Brain microvascular endothelial cell (primary cell): ENCODE results near the gene CCDC141.
A peak's percentile ranks its signal among the peaks of the same experiment; 100 is the strongest.

Experiments used
- DNase-seq: peaks from one replicate; pipeline ENCODE4 v3.0.0-alpha.2; 2020
- H3K27ac ChIP-seq: fragments of 250-450 bp; sonication (Bioruptor Pico); 2 replicates; pipeline ENCODE4 v1.5.1; 2020; ENCODE audit warnings: mild to moderate bottlenecking, moderate library complexity
- H3K27me3 ChIP-seq: fragments of 250-450 bp; sonication (Bioruptor Pico); replicated peaks from 2 replicates; pipeline ENCODE4 v1.5.1; 2020; ENCODE audit warnings: mild to moderate bottlenecking
- H3K36me3 ChIP-seq: fragments of 250-450 bp; sonication (Bioruptor Pico); replicated peaks from 2 replicates; pipeline ENCODE4 v1.5.1; 2020; ENCODE audit warnings: mild to moderate bottlenecking
- H3K4me3 ChIP-seq: 2 replicates; pipeline ENCODE4 v1.5.1; 2011; ENCODE audit warnings: low read depth, mild to moderate bottlenecking, control low read depth, low read length, moderate library complexity
- in situ Hi-C: cut with HindIII; loops from 2 replicates; pipeline ENCODE4 v1.10.0; 2017; ENCODE audit warnings: low sequenced_read_pairs, low pct_ligation_motif_present
- TF ChIP-seq, protein P1 (sequence below): IDR thresholded peaks from 2 replicates; pipeline ENCODE4 v1.5.1; 2011; ENCODE audit warnings: low read depth, mild to moderate bottlenecking, moderate library complexity, low read length, control low read depth, inconsistent platforms; ENCODE audit errors: missing control alignments

Gene CCDC141

DNA sequence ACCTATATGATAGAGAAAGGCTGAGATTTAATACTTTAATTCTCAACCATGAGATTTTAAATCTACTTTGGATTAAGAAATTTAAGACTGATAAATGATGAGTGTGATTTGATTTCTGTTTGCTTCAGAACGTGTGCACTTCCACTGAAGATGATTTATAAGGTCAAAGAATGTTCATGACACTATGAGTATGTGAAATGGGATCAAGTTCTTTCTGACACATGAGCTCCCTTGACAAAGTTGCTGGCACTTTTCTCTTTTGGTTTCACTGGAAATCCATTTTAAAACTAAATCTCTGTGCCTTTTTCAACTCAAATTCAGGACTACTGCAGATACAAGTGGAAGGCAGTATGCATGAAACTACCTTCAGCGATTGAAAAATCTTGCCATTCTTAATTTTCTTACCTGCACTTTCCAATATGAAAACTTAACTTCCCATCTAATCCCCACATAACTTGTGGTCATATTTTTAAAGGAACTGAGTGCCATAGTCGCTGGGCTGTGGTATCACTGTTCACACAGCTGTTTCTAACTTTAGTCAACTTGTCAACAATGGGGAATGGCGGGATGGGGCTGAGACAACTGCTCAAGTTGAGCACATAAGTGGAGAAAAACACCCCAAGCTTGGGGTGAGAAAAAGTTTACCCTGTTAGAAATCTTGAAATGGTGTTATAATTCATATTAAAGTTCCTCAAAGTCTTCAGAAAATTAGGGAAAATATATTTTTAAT, 190.9 kb downstream of the CCDC141 start:
- Histone ChIP-seq H3K27ac (no peak overlapping the region), H3K36me3 (no peaks in the 10 kb centered on the region), H3K4me3 (no peak overlapping the region), H3K27me3 (no peaks in the 10 kb centered on the region)
- in situ Hi-C loops: no loop called here
- TF ChIP-seq, protein P1, sequence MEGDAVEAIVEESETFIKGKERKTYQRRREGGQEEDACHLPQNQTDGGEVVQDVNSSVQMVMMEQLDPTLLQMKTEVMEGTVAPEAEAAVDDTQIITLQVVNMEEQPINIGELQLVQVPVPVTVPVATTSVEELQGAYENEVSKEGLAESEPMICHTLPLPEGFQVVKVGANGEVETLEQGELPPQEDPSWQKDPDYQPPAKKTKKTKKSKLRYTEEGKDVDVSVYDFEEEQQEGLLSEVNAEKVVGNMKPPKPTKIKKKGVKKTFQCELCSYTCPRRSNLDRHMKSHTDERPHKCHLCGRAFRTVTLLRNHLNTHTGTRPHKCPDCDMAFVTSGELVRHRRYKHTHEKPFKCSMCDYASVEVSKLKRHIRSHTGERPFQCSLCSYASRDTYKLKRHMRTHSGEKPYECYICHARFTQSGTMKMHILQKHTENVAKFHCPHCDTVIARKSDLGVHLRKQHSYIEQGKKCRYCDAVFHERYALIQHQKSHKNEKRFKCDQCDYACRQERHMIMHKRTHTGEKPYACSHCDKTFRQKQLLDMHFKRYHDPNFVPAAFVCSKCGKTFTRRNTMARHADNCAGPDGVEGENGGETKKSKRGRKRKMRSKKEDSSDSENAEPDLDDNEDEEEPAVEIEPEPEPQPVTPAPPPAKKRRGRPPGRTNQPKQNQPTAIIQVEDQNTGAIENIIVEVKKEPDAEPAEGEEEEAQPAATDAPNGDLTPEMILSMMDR: no peak
- DNase-seq: no peak

DNA sequence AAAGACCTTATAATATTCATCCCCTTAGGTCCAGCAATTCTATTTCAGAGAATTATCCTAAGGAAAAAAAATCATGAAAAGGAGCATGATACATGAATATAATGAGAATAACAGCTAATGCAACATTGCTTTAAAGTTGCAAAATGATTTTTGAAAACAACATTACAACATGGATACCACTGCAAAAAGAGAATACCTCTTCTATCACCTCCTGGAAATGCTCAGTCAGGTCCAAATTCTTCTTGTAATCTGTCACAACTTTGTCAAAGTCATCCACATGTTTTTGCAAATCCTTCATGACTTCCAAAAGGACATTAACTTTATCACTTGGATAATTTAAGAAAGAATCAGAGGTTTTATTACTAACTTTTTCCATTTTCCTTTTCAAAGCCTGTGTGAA, 194.8 kb downstream of the CCDC141 start:
- Histone ChIP-seq H3K36me3 (no peaks in the 10 kb centered on the region), H3K27me3 (no peaks in the 10 kb centered on the region), H3K4me3 (no peak overlapping the region), H3K27ac (peak overlapping the region; percentile 56)
- TF ChIP-seq, protein P1: no peak
- DNase-seq: no peak
- in situ Hi-C loops: no loop called here

DNA sequence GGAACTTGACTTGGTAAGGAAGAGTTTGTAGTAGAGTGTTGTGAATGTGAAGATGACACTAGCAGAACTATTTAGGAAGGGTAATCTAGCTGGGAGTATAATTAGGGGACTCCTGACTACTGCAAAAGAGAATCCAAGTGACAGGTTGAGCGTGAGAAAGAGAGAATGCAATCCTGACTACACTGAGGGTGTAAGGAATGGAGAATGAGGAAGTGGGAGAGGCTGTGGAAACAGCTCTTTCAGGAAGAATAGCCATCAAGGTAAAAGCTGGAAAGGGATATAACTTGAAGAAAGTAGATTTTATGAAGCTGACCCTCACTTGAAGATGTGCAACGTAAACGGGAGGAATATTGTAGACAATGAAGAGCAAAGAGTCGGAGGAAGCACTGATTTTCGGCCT, 201.6 kb downstream of the CCDC141 start:
- in situ Hi-C loops: no loop called here
- TF ChIP-seq, protein P1: no peak
- H3K4me3 ChIP-seq: no peak overlapping the region
- DNase-seq: no peak
- no peaks in the 10 kb centered on the region for H3K36me3 ChIP-seq
- H3K27me3 ChIP-seq: no peaks in the 10 kb centered on the region
- H3K27ac ChIP-seq: no peak overlapping the region

DNA sequence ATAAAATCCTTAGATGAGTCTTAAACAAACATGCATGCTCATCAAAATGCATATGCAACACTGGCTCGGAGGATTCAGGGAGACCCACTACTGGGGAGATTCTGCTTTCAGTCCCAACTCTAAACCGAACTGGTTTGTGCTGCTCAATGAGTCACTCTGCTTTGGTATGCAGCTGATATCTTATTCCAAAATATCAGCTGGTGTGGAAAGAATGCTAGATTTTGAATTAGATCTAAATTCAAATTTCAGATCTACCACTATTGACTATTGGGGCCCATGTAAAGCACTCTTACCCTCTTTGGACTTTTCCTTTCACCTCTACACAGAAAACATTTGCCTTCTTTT, 203.5 kb downstream of the CCDC141 start:
- peak; percentile 42 for DNase-seq
- H3K36me3 ChIP-seq: no peaks in the 10 kb centered on the region
- H3K27me3 ChIP-seq: no peaks in the 10 kb centered on the region
- H3K4me3 ChIP-seq: no peak overlapping the region
- in situ Hi-C loops: no loop called here
- H3K27ac ChIP-seq: no peak overlapping the region
- TF ChIP-seq, protein P1: no peak

DNA sequence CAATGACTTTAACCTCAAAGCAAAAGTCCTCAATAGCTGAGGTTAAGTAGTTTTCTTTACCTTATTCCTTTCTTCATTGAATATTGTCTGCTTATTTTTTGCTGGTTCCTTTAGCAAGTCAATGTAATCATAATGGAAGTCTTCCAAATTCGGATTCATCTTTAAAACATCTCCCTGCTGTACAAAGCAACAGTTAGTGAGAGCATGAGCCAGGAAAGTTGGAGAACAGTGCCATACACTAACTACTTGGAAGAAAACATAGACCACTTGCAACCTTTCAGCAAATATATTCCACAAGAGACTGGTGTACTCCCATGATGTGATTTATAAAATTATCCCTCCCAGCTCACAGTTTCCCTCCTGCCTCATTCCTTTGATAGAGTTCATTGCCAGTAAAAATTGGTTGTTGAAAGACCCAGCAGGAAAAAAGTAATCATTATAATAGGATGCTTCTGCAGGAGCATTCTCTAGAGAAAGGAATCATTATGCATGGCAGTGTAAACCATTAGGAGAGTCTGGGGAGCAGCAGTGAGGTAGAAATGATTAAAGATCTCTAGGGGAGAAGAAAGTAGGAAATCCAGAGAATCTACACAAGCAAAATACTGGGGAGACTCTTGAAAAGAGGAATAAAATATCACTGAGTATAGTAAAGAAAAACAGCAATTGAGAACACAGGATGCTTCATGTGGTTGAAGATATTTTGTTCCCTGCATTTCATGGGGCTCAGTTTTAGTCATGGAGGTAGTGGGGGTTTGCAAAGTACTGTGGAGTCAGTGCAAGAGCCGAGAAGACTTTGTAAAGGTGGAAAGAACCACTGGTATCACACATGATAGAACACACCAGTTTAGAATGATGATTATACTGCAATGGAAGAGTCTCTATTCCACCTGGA, 204.1 kb downstream of the CCDC141 start:
- Histone ChIP-seq H3K4me3 (no peak overlapping the region), H3K27ac (no peak overlapping the region), H3K36me3 (no peaks in the 10 kb centered on the region), H3K27me3 (no peaks in the 10 kb centered on the region)
- DNase-seq: peak; percentile 16
- in situ Hi-C loops: no loop called here
- TF ChIP-seq, protein P1: no peak
